Mesodermal cell (in vitro differentiated cells): ENCODE measurements around the gene MTA3.
"Not testable (repeated sequence)": the region's sequence is repeated elsewhere in the genome, so short reads cannot be mapped to it uniquely, and the experiment has no call there.

Experiments used
- H3K27ac ChIP-seq: 2 replicates; pipeline ENCODE4 v1.7.0; 2013; ENCODE audit warnings: mild to moderate bottlenecking, low read depth, low read length, moderate library complexity; ENCODE audit not compliant: severe bottlenecking
- H3K36me3 ChIP-seq: 2 replicates; pipeline ENCODE4 v1.7.1; 2013; ENCODE audit warnings: mild to moderate bottlenecking, low read length, moderate library complexity; ENCODE audit not compliant: control insufficient read depth, insufficient read depth
- H3K4me1 ChIP-seq: one replicate; pipeline ENCODE4 v1.7.1; 2013; ENCODE audit warnings: mild to moderate bottlenecking, low read length; ENCODE audit not compliant: insufficient read depth, control insufficient read depth, poor library complexity, severe bottlenecking
- H3K4me3 ChIP-seq: 2 replicates; pipeline ENCODE4 v1.7.0; 2013; ENCODE audit warnings: low read length, control low read depth, mild to moderate bottlenecking; ENCODE audit not compliant: insufficient read depth, poor library complexity, severe bottlenecking; ENCODE audit errors: extremely low read depth
- H3K9me3 ChIP-seq: 2 replicates; pipeline ENCODE4 v1.7.1; 2013; ENCODE audit warnings: mild to moderate bottlenecking, low read length, moderate library complexity; ENCODE audit not compliant: control insufficient read depth
- WGBS, 2 experiments: methylation state at CpG; one replicate each; pipeline ENCODE4 v1.1.5; 2013; ENCODE audit warnings: missing lambda C conversion rate in 2 of 2; ENCODE audit not compliant: insufficient coverage in 2 of 2; 5-methylcytosine and 5-hydroxymethylcytosine counted together

Gene MTA3

DNA sequence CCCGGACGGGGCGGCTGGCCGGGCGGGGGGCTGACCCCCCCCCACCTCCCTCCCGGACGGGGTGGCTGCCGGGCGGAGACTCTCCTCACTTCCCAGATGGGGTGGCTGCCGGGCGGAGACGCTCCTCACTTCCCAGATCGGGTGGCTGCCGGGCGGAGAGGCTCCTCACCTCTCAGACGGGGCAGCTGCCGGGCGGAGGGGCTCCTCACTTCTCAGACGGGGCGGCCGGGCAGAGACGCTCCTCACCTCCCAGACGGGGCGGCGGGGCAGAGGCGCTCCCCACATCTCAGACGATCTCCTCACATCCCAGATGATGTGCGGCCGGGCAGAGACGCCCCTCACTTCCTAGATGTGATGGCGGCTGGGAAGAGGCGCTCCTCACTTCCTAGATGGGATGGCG is 37.7 kb downstream of the MTA3 start:
- peaks cover 53% of the 10 kb centered on the region for H3K36me3 ChIP-seq
- H3K4me3 ChIP-seq, H3K27ac ChIP-seq, H3K4me1 ChIP-seq, H3K9me3 ChIP-seq: not testable (repeated sequence)
- no CpG with 5 or more reads among the region's 33 CpGs for WGBS, 2 experiments

DNA sequence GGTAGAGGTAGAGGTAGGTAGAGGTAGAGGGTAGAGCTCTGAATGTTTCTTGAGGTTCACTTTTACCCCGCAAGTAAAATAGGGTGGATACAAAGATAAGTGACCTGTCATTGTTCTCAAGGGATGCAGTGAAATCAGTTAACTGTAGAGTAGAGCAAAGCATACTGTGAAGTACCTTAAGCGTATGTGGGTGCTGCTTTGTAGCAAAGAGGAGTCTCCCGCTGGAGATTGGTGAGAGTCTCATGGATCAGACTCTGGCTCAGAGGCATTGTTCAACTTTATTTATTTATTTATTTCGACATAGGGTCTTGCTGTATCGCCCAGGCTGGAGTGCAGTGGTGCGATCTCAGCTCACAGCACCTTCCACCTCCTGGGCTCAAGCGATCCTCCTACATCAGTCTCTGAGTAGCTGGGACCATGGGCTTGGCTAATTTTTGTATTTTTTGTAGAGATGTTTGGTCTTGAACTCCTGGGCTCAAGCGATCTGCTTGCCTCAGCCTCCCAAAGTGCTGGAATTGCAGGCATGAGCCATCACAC is 38.7 kb downstream of the MTA3 start:
- H3K4me1 ChIP-seq, result no peaks in the 10 kb centered on the region
- no peak overlapping the region for H3K27ac ChIP-seq
- 73 to 74% methylated on average over 6 to 7 of the region's 8 CpGs for WGBS, 2 experiments
- H3K4me3 ChIP-seq, result no peak overlapping the region
- peaks cover 54% of the 10 kb centered on the region for H3K36me3 ChIP-seq
- no peaks in the 10 kb centered on the region for H3K9me3 ChIP-seq

DNA sequence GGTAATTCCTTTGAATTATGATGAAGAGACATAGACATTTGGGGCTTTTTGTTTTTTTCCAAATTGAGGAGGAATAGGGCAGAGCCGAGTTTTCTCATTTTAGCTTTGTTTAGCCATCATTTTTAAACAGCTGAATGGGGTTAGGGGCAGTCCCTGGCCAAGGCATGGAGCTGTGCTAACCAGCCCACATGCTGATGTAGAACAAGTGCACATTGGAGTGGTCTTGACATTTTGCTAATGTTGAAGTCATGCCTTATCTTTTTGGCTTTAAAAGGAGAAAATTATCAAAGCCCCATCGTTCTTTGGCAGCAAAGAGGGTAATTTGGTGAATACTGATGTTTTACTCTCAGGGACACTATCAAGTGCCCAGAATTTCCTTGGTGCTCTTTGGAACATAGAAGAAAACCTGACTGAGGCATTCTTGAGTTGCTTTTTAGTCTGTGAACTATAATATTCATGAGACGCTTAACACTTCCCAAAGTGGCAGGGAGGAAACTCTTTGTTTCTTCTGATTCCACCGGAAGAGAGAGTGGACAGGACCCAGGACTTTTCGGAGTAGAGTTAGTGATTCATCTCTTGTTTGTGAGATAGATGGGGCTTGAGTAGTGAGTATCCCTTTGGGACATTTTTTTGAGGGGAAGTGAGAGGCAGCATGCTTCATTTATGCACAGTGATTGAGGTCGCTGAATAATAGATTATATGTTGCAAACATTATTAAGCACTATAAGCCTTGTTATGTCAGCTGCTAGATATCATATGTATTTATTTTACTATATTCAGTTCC is 45.0 kb downstream of the MTA3 start:
- Histone ChIP-seq H3K4me3 (no peak overlapping the region), H3K27ac (peak overlapping the region; percentile 29), H3K4me1 (peaks cover 9% of the 10 kb centered on the region), H3K36me3 (peaks cover 76% of the 10 kb centered on the region), H3K9me3 (no peaks in the 10 kb centered on the region)
- WGBS, 2 experiments, result 98 to 100% methylated on average over 5 of the region's 6 CpGs

DNA sequence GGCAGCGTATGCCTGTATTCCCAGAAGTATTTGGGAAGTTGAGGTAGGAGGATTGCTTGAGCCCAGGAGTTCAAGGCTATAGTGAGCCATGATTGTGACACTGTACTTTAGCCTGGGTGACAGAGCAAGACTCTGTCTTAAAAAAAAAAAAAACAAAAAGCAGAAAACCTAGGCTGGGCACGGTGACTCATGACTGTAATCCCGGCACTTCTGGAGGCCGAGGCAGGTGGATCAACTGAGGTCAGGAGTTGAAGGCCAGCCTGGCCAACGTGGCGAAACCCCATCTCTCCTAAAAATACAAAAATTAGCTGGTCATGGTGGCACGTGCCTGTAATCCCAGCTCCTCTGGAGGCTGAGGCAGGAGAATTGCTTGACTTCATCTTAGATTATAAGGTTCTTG is 46.4 kb downstream of the MTA3 start:
- Histone ChIP-seq H3K36me3 (peaks cover 65% of the 10 kb centered on the region), H3K9me3 (no peaks in the 10 kb centered on the region), H3K4me1 (peaks cover 22% of the 10 kb centered on the region), H3K4me3 (no peak overlapping the region), H3K27ac (no peak overlapping the region)
- 83 to 96% methylated on average over 4 of the region's 7 CpGs for WGBS, 2 experiments

DNA sequence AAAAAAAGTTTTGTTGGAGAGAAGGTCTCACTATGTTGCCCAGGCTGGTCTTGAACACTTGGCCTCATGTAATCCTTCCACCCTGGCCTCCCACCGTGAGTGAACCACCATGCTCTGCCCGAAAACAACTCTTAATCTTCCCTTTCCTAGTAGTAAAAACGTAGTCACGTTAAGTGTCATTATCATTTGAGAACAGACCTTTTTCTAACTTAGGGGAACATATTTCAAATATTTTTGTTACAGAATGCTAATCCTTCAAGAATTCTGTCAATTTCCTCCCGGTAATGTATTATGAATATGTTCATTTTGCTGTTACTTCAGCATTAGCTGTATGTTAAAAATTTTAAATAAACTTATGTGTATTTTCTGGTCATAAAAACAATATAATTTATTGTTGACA is 49.7 kb downstream of the MTA3 start:
- Histone ChIP-seq H3K27ac (no peak overlapping the region), H3K36me3 (peaks cover 58% of the 10 kb centered on the region), H3K9me3 (peaks cover 4% of the 10 kb centered on the region), H3K4me1 (peaks cover 22% of the 10 kb centered on the region), H3K4me3 (no peak overlapping the region)
- 83 to 100% methylated on average over 1 to 2 of the region's 5 CpGs for WGBS, 2 experiments

DNA sequence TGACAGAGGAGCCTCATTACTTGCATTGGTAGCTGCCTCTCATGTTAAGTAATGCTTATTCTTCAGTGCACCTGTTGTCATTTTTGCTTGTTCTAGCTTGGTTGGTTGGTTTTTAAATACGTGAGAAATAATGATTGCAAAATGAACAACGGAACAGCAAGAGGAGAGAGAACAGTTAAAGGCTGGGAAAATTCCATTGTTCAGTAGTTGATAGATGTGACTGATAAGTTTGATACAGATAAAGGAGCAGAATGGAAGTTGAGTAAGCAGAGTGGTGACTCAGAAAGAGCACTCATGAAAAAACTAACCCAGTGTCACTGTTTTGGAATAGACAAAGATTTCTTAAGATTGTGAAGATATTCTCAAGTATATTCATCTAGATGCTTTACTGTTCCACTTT is 50.5 kb downstream of the MTA3 start:
- Histone ChIP-seq H3K36me3 (peaks cover 57% of the 10 kb centered on the region), H3K27ac (peak overlapping the region; percentile 68), H3K9me3 (peaks cover 4% of the 10 kb centered on the region), H3K4me3 (no peak overlapping the region), H3K4me1 (peaks cover 22% of the 10 kb centered on the region)
- 85 to 91% methylated on average over 2 of the region's 2 CpGs for WGBS, 2 experiments

DNA sequence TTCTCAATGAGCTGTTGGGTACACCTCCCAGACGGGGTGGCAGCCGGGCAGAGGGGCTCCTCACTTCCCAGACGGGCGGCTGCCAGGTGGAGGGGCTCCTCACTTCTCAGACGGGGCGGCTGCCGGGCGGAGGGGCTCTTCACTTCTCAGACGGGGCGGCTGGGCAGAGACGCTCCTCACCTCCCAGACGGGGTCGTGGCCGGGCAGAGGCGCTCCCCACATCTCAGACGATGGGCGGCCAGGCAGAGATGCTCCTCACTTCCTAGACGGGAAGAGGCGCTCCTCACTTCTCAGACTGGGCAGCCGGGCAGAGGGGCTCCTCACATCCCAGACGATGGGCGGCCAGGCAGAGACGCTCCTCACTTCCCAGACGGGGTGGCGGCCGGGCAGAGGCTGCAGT is 53.2 kb downstream of the MTA3 start:
- H3K36me3 ChIP-seq, result peaks cover 40% of the 10 kb centered on the region
- peaks cover 22% of the 10 kb centered on the region for H3K4me1 ChIP-seq
- WGBS, 2 experiments, result 97 to 99% methylated on average over 6 to 14 of the region's 26 CpGs
- H3K4me3 ChIP-seq, H3K27ac ChIP-seq, H3K9me3 ChIP-seq: not testable (repeated sequence)

DNA sequence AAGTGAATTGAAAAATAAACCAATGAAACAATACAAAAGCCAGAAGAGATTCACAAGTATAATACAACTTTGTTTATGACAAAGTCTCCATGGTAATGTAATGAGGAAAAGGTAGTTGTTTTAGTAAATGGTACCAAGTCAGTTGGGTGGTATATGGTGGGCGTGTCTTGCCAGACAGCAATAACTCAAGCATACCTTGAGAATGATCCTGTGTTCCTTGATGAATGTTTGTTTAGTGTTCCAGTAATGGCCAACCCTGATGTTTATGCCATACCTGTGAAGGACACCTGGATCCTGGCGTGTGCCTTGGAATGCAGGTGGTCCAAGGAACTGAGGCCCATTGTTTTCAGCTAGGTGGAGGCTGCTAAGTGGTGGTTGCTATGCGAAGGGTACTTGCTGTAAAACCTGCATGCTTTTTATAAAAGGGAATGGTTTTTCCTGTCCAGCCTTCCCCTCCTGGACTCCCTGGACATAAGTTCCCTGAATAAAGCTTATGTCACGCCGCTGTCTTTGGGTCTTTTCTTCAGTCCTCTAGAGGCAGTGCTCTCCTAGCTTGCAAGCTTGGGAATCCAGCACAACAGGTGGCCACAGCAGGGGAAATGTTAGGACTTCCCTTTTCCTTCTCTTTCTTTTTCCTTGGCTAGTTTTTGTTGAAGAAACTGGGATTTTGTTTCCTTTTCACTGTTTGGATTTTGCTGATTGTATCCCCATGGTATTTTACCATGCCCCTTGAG is 54.7 kb downstream of the MTA3 start:
- Histone ChIP-seq H3K4me3 (no peak overlapping the region), H3K4me1 (peaks cover 15% of the 10 kb centered on the region), H3K27ac (no peak overlapping the region), H3K36me3 (peaks cover 27% of the 10 kb centered on the region), H3K9me3 (peaks cover 4% of the 10 kb centered on the region)
- 57 to 73% methylated on average over 3 to 5 of the region's 5 CpGs for WGBS, 2 experiments

DNA sequence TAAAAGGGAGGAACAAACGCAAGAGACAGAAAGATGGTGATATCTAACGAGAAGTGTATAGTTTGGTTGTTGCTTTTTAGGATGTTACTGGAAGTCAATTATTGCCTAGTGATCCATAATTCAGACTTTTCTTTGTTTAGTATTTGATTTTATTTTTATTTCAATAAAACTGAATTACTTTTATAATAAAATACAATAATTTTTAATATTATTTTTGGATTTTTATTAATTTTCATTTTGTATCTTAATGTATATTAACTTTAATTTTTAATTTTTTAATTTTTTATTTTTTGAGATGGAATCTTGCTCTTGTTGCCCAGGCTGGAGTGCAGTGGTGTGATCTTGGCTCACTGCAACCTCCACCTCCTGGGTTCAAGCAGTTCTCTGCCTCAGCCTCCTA is 55.6 kb downstream of the MTA3 start:
- Histone ChIP-seq H3K36me3 (peaks cover 27% of the 10 kb centered on the region), H3K4me1 (peaks cover 7% of the 10 kb centered on the region), H3K27ac (no peak overlapping the region), H3K4me3 (no peak overlapping the region), H3K9me3 (peaks cover 4% of the 10 kb centered on the region)
- 93% methylated on average over 2 of the region's 2 CpGs; no CpG with 5 or more reads in 1 of the 2 experiments for WGBS, 2 experiments

DNA sequence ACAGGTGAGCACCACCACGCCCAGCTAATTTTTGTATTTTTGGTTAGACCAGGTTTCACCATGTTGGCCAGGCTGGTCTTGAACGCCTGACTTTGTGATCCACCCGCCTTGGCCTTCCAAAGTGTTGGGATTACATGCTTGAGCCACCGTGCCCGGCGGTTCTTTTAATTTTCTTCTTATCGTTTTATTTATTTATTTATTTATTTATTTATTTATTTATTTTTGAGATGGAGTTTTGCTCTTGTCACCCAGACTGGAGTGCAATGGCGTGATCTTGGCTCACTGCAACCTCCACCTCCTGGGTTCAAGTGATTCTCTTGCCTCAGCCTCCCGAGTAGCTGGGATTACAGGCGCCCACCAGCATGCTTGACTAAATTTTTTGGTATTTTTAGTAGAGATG is 59.6 kb downstream of the MTA3 start:
- H3K4me3 ChIP-seq, H3K36me3 ChIP-seq, H3K4me1 ChIP-seq, H3K27ac ChIP-seq, H3K9me3 ChIP-seq: not testable (repeated sequence)
- 84 to 92% methylated on average over 3 to 5 of the region's 10 CpGs for WGBS, 2 experiments

DNA sequence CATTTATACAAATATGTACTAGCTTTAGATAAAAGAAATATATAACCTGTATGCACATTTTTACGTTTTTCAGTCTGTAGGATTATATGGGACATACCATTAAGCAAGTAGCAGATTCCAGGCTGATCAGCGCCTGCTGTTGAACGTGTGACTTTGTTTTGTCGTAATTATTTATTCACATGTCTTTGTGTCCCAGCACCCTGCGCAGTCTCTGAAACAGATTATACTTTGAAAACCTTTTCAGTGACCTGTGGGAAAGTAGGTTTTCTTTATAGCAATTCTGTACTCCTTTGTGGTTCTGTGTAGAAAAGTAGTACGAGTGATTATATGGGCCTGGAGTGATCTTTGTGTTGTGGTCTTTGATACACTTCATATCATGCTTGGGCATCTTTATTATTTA is 68.5 kb downstream of the MTA3 start:
- 90 to 95% methylated on average over 3 to 4 of the region's 6 CpGs for WGBS, 2 experiments
- Histone ChIP-seq H3K4me3 (no peak overlapping the region), H3K4me1 (no peaks in the 10 kb centered on the region), H3K36me3 (no peaks in the 10 kb centered on the region), H3K27ac (no peak overlapping the region), H3K9me3 (no peaks in the 10 kb centered on the region)
